ENCODE results near the gene C4BPB. TPM values are rescaled to one million over a fixed set of nuclear protein-coding genes. Genes with fewer than 3 reads are reported as not detected.

The C4BPB gene
- total and polyA plus RNA-seq, 8 donors = 0.73 to 6.4 (median 0.92) TPM

- Histone ChIP-seq H3K4me3 (no peak overlapping the region), H3K9me3 (no peaks in the 10 kb centered on the region), H3K27me3 (no peaks in the 10 kb centered on the region), H3K4me1 (peaks cover 0 to 11% of the 10 kb centered on the region in 2 donors), H3K36me3 (no peaks in the 10 kb centered on the region), H3K27ac (no peak overlapping the region)
- DNase-seq (no peak), ATAC-seq (no peak)
- TF ChIP-seq, protein P1, sequence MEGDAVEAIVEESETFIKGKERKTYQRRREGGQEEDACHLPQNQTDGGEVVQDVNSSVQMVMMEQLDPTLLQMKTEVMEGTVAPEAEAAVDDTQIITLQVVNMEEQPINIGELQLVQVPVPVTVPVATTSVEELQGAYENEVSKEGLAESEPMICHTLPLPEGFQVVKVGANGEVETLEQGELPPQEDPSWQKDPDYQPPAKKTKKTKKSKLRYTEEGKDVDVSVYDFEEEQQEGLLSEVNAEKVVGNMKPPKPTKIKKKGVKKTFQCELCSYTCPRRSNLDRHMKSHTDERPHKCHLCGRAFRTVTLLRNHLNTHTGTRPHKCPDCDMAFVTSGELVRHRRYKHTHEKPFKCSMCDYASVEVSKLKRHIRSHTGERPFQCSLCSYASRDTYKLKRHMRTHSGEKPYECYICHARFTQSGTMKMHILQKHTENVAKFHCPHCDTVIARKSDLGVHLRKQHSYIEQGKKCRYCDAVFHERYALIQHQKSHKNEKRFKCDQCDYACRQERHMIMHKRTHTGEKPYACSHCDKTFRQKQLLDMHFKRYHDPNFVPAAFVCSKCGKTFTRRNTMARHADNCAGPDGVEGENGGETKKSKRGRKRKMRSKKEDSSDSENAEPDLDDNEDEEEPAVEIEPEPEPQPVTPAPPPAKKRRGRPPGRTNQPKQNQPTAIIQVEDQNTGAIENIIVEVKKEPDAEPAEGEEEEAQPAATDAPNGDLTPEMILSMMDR (IDR thresholded peaks at IDR 0.05) = no peak
- intact Hi-C loops (cut with DNase I) = no loop called here
Observed at GRCh38 chr1:207102659-207103058, 14.0 kb downstream of the C4BPB start.

GRCh38 chr1:207103892-207104373 lies 15.3 kb downstream of the C4BPB start, which contains the start of gene C4BPA:
C4BPA (plus strand) TSS chr1:207104233; CDS start chr1:207113026, 8,793 bp downstream.
- H3K27ac ChIP-seq = peak within 1 kb of the TSS in 1 of 2 donors; percentile 23
- H3K4me1 ChIP-seq = peaks cover 0 to 11% of the 10 kb centered on the region in 2 donors
- DNase-seq (peak in 1 of 4 donors; percentile 36), ATAC-seq (peak; percentile 87)
- TF ChIP-seq, protein P1 (IDR thresholded peaks at IDR 0.05) = no peak
- no peak within 1 kb of the TSS for H3K4me3 ChIP-seq
- H3K9me3 ChIP-seq = no peaks in the 10 kb centered on the region
- H3K36me3 ChIP-seq = no peaks in the 10 kb centered on the region
- intact Hi-C loops (cut with DNase I) = no loop called here
- H3K27me3 ChIP-seq = no peaks in the 10 kb centered on the region

GRCh38 chr1:207109004-207109403 lies 20.3 kb downstream of the C4BPB start:
- ATAC-seq = no peak

DNA sequence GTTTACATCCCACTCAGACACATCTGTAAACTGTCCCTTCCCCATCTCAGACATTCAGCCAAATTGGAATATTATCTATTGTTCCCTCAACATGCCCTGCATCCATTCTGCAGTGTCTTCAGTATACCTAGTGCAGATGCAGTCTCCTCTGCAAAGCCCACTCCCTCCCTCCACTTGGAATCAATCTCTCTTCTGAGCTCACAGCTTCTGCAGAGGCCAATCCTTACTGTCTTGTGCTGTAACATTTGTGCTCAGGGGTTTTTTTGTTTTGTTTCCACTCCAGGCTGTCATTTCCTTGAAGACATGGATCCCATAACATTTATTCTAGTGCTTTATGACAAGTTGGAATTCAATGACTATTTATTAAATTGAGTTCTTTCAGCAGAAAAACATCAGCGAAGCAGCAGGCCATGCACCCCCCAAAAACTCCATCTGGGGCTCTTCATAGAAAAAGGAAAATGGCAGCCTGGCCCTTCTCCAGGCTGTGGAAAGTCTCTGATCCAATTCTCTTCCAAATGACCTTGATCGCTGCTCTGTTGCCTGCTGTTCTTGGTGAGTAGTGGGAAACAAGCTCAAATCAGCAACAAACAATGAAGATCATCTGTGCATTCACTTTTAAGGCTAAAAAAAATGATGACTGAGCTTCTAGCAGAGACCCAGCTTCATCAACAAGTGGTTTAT lies 24.1 kb downstream of the C4BPB start:
- H3K27ac ChIP-seq = no peak overlapping the region
- ATAC-seq (no peak), DNase-seq (no peak)
- H3K36me3 ChIP-seq = no peaks in the 10 kb centered on the region
- H3K4me1 ChIP-seq = no peaks in the 10 kb centered on the region
- no peak overlapping the region for H3K4me3 ChIP-seq
- no peaks in the 10 kb centered on the region for H3K9me3 ChIP-seq
- TF ChIP-seq, protein P1 (IDR thresholded peaks at IDR 0.05) = no peak
- intact Hi-C loops (cut with DNase I) = no loop called here
- no peaks in the 10 kb centered on the region for H3K27me3 ChIP-seq

More at GRCh38 chr1:207109004-207109403, 20.3 kb downstream of the C4BPB start:
- no peaks in the 10 kb centered on the region for H3K9me3 ChIP-seq
- TF ChIP-seq, protein P1 (IDR thresholded peaks at IDR 0.05) = no peak
- no peak overlapping the region for H3K27ac ChIP-seq
- H3K36me3 ChIP-seq = no peaks in the 10 kb centered on the region
- no peaks in the 10 kb centered on the region for H3K27me3 ChIP-seq
- DNase-seq = no peak
- H3K4me1 ChIP-seq = peaks cover 0 to 4% of the 10 kb centered on the region in 2 donors
- H3K4me3 ChIP-seq = no peak overlapping the region
- intact Hi-C loops (cut with DNase I) = no loop called here

GRCh38 chr1:207115269-207115668 lies 26.6 kb downstream of the C4BPB start:
- TF ChIP-seq, protein P1 (IDR thresholded peaks at IDR 0.05) = no peak
- Histone ChIP-seq H3K27ac (no peak overlapping the region), H3K9me3 (no peaks in the 10 kb centered on the region), H3K4me3 (no peak overlapping the region), H3K27me3 (no peaks in the 10 kb centered on the region), H3K36me3 (no peaks in the 10 kb centered on the region), H3K4me1 (no peaks in the 10 kb centered on the region)
- DNase-seq (no peak), ATAC-seq (no peak)
- intact Hi-C loops (cut with DNase I) = no loop called here

Data from left lung (tissue), 10 donors.